ENCODE results near the gene MBD6. TPM values are rescaled to one million over a fixed set of nuclear protein-coding genes. Genes with fewer than 3 reads are reported as not detected.

Gene MBD6
- total RNA-seq, 2 experiments from 2014 or later: 23.9 to 110 TPM

- H3K4me1 ChIP-seq (ENCODE audit: insufficient read depth, low read length, poor library complexity, severe bottlenecking): peaks cover 54% of the 10 kb centered on the region
- peak overlapping the region; percentile 76 for H3K4me3 ChIP-seq (ENCODE audit: low read depth, low read length, poor library complexity, severe bottlenecking)
- no peak for TF ChIP-seq EZH2phosphoT487 (IDR thresholded peaks at IDR 0.05; ENCODE audit: borderline replicate concordance, low read depth, low read length)
- TF ChIP-seq CTCF (conservative IDR thresholded peaks at IDR 0.05; ENCODE audit: low read length): no peak
- intact Hi-C loops (cut with micrococcal nuclease; ENCODE audit: unreplicated experiment): loop anchor here (1.0 to 5.0 kb wide), 2 partner anchors 46 to 265 kb away; partner anchors contain the start of gene R3HDM2
- BruUV-seq (replicated peaks): TSS peak; percentile 68
- ChIA-PET POLR2A (interaction anchor here (0.5 to 1.9 kb wide), 10 partner anchors 9 to 265 kb away, joined by 3 to 9 read pairs (median 4); partner anchors contain the start of gene DDIT3), CTCF (ENCODE audit: unreplicated experiment) (interaction anchor here (0.9 to 1.4 kb wide), 2 partner anchors 10 to 19 kb away, joined by 3 to 5 read pairs; no protein-coding TSS in a partner anchor)
- H3K27ac ChIP-seq (ENCODE audit: low read depth, low read length, poor library complexity, severe bottlenecking): peak overlapping the region; percentile 91
- peak overlapping the region; percentile 97 for H3K4me2 ChIP-seq (ENCODE audit: low read length)
- no peaks in the 10 kb centered on the region for H3K9me2 ChIP-seq (ENCODE audit: insufficient read depth, low read length)
- peaks cover 31% of the 10 kb centered on the region; the same call in 1 of the 2 replicates for H3K36me3 ChIP-seq (ENCODE audit: insufficient read depth, low read length)
- peak overlapping the region; percentile 5; the same call in 1 of the 2 replicates for H2AFZ ChIP-seq (ENCODE audit: low read length)
- H3K79me2 ChIP-seq (ENCODE audit: insufficient read depth, low read depth, low read length): peaks cover 12% of the 10 kb centered on the region; the same call in 1 of the 2 replicates
- no peaks in the 10 kb centered on the region for H4K20me1 ChIP-seq (ENCODE audit: insufficient read depth, low read length)
- H3K9me3 ChIP-seq (ENCODE audit: low read length): no peaks in the 10 kb centered on the region
- peak; percentile 51 for DNase-seq (ENCODE audit: low spot score)
These were observed 45.5 kb upstream of the MBD6 start for GRCh38 chr12:57476993-57477709.

- Histone ChIP-seq H3K4me3 (ENCODE audit: low read depth, low read length, poor library complexity, severe bottlenecking) (peak overlapping the region; percentile 76), H4K20me1 (ENCODE audit: insufficient read depth, low read length) (no peaks in the 10 kb centered on the region), H3K4me2 (ENCODE audit: low read length) (peak overlapping the region; percentile 97), H3K36me3 (ENCODE audit: insufficient read depth, low read length) (peaks cover 23% of the 10 kb centered on the region; the same call in 1 of the 2 replicates), H3K27ac (ENCODE audit: low read depth, low read length, poor library complexity, severe bottlenecking) (peak overlapping the region; percentile 91), H3K9me3 (ENCODE audit: low read length) (no peaks in the 10 kb centered on the region), H2AFZ (ENCODE audit: low read length) (peak overlapping the region; percentile 10; the same call in 1 of the 2 replicates), H3K79me2 (ENCODE audit: insufficient read depth, low read depth, low read length) (peaks cover 12% of the 10 kb centered on the region; the same call in 1 of the 2 replicates), H3K4me1 (ENCODE audit: insufficient read depth, low read length, poor library complexity, severe bottlenecking) (peaks cover 59% of the 10 kb centered on the region), H3K9me2 (ENCODE audit: insufficient read depth, low read length) (no peaks in the 10 kb centered on the region)
- ChIA-PET POLR2A (interaction anchor here (0.5 to 1.9 kb wide), 8 partner anchors 8 to 236 kb away, joined by 3 to 9 read pairs (median 4); partner anchors contain the start of genes DDIT3 and INHBE), CTCF (ENCODE audit: unreplicated experiment) (interaction anchor here (0.6 to 1.7 kb wide), 5 partner anchors 9 to 399 kb away, joined by 3 to 6 read pairs (median 3); no protein-coding TSS in a partner anchor)
- intact Hi-C loops (cut with micrococcal nuclease; ENCODE audit: unreplicated experiment): loop anchor here (1.0 to 5.0 kb wide), 3 partner anchors 16 to 264 kb away; partner anchors contain the start of gene R3HDM2
- peak; percentile 73 for DNase-seq (ENCODE audit: low spot score)
- TF ChIP-seq CTCF (conservative IDR thresholded peaks at IDR 0.05; ENCODE audit: low read length) (no peak), EZH2phosphoT487 (IDR thresholded peaks at IDR 0.05; ENCODE audit: borderline replicate concordance, low read depth, low read length) (no peak)
- BruUV-seq (replicated peaks): TSS peak; percentile 48
These were observed 44.6 kb upstream of the MBD6 start for GRCh38 chr12:57477710-57478681.

Data from OCI-LY7 (cell line).